Stromal cell of bone marrow (primary cell): ENCODE results near the gene PCDHB3.
"Not testable (repeated sequence)": the region's sequence is repeated elsewhere in the genome, so short reads cannot be mapped to it uniquely, and the experiment has no call there.

Experiments used
- DNase-seq: peaks from one replicate; pipeline ENCODE4 v3.0.0-alpha.2; 2012; ENCODE audit warnings: low read depth

The PCDHB3 gene

DNA sequence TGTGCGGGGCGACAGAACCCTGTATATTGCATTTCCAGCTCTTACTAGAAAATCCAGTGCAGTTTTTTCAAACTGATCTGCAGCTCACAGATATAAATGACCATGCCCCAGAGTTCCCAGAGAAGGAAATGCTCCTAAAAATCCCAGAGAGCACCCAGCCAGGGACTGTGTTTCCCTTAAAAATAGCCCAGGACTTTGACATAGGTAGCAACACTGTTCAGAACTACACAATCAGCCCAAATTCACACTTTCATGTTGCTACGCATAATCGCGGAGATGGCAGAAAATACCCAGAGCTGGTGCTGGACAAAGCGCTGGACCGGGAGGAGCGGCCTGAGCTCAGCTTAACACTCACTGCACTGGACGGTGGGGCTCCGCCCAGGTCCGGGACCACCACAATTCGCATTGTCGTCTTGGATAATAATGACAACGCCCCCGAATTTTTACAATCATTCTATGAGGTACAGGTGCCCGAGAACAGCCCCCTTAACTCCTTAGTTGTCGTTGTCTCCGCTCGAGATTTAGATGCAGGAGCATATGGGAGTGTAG lies 35.5 kb downstream of the PCDHB3 start:
- no peak for DNase-seq

DNA sequence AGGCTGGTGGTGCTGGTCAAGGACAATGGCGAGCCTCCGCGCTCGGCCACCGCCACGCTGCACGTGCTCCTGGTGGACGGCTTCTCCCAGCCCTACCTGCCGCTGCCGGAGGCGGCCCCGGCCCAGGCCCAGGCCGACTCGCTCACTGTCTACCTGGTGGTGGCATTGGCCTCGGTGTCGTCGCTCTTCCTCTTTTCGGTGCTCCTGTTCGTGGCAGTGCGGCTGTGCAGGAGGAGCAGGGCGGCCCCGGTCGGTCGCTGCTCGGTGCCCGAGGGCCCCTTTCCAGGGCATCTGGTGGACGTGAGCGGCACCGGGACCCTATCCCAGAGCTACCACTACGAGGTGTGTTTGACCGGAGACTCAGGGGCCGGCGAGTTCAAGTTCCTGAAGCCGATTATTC lies 37.1 kb downstream of the PCDHB3 start:
- not testable (repeated sequence) for DNase-seq

DNA sequence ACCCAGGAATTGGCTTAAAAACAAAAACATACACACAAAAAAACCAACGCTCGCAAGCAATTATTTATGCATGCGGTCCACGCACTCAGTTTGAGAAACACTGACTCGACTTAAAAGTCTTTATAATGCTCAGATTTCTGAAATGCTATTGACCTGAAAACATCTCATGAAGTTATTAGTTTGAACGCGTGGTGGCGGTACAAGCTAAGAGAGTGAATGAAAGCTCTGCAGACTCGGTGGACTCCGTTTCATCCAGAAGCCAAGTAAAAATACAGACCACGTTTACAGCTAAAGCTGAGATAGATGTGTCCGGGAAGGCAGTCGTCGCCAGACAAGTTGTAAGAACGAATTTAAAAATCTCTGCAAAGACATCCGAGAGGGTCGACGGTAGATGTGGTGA lies 49.5 kb downstream of the PCDHB3 start, which contains the start of gene PCDHB6:
Gene PCDHB6 (plus strand): TSS at position 246 of the 400 bp plus-strand sequence. CDS start 201 bp downstream, outside the sequence.
- DNase-seq, result peak; percentile 5

DNA sequence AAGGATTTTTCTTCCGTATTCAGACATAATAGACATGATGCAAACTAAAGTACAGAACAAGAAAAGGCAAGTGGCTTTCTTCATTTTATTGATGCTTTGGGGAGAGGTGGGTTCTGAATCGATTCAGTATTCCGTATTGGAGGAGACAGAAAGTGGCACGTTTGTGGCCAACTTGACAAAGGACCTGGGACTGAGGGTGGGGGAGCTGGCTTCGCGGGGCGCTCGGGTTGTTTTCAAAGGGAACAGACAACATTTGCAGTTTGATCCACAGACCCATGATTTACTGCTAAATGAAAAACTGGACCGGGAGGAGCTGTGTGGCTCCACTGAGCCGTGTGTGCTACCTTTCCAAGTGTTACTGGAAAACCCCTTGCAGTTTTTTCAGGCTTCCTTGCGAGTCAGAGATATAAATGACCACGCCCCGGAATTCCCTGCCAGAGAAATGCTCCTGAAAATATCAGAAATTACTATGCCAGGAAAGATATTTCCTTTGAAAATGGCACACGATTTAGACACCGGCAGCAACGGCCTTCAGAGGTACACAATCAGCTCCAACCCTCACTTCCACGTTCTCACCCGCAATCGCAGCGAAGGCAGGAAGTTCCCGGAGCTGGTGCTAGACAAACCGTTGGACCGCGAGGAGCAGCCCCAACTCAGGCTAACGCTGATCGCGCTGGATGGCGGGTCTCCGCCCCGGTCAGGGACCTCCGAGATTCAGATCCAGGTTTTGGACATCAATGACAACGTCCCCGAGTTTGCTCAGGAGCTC lies 50.1 kb downstream of the PCDHB3 start:
- no peak for DNase-seq

DNA sequence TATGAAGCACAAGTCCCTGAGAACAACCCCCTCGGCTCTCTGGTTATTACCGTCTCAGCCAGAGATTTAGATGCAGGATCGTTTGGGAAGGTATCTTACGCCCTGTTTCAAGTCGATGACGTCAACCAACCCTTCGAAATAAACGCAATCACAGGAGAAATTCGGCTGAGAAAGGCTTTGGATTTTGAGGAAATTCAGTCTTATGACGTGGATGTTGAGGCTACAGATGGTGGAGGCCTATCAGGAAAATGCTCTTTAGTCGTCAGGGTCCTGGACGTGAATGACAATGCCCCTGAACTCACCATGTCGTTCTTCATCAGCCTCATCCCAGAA lies 50.7 kb downstream of the PCDHB3 start:
- no peak for DNase-seq

DNA sequence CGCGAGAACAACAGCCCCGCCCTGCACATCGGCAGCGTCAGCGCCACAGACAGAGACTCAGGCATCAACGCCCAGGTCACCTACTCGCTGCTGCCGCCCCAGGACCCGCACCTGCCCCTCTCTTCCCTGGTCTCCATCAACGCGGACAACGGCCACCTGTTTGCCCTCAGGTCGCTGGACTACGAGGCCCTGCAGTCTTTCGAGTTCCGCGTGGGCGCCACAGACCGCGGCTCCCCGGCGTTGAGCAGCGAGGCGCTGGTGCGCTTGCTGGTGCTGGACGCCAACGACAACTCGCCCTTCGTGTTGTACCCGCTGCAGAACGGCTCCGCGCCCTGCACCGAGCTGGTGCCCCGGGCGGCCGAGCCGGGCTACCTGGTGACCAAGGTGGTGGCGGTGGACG lies 51.4 kb downstream of the PCDHB3 start:
- not testable (repeated sequence) for DNase-seq

DNA sequence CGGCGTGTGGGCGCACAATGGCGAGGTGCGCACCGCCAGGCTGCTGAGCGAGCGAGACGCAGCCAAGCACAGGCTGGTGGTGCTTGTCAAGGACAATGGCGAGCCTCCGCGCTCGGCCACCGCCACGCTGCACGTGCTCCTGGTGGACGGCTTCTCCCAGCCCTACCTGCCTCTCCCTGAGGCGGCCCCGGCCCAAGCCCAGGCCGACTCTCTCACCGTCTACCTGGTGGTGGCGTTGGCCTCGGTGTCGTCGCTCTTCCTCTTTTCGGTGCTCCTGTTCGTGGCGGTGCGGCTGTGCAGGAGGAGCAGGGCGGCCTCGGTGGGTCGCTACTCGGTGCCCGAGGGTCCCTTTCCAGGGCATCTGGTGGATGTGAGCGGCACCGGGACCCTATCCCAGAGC lies 51.8 kb downstream of the PCDHB3 start:
- DNase-seq, result not testable (repeated sequence)
